ENCODE data around the gene AHDC1.

AHDC1 gene

GRCh38 chr1:27515626-27516025, 88.3 kb downstream of the AHDC1 start:
- no peak overlapping the region for H2AFZ ChIP-seq (ENCODE audit: low read length, unreplicated experiment)

GRCh38 chr1:27513958-27514357, 90.0 kb downstream of the AHDC1 start:
- no peak overlapping the region for H2AFZ ChIP-seq (ENCODE audit: low read length, unreplicated experiment)
- H3K4me1 ChIP-seq (ENCODE audit: control insufficient read depth, insufficient read depth, low read length, unreplicated experiment): no peaks in the 10 kb centered on the region

More at GRCh38 chr1:27515626-27516025, 88.3 kb downstream of the AHDC1 start:
- Histone ChIP-seq H3K36me3 (ENCODE audit: insufficient read depth, low read length) (no peaks in the 10 kb centered on the region), H3K4me3 (ENCODE audit: low read depth, low read length) (no peak overlapping the region), H3K79me2 (ENCODE audit: control insufficient read depth, insufficient read depth, low read length, unreplicated experiment) (no peaks in the 10 kb centered on the region), H3K4me1 (ENCODE audit: control insufficient read depth, insufficient read depth, low read length, unreplicated experiment) (no peaks in the 10 kb centered on the region), H3K27me3 (ENCODE audit: insufficient read depth, low read length) (no peaks in the 10 kb centered on the region), H3K27ac (ENCODE audit: low read depth, low read length) (no peak overlapping the region)

GRCh38 chr1:27513528-27513927, 90.4 kb downstream of the AHDC1 start:
- Histone ChIP-seq H3K4me1 (ENCODE audit: control insufficient read depth, insufficient read depth, low read length, unreplicated experiment) (no peaks in the 10 kb centered on the region), H3K27me3 (ENCODE audit: insufficient read depth, low read length) (no peaks in the 10 kb centered on the region), H3K36me3 (ENCODE audit: insufficient read depth, low read length) (no peaks in the 10 kb centered on the region), H3K79me2 (ENCODE audit: control insufficient read depth, insufficient read depth, low read length, unreplicated experiment) (no peaks in the 10 kb centered on the region), H3K27ac (ENCODE audit: low read depth, low read length) (no peak overlapping the region), H3K4me3 (ENCODE audit: low read depth, low read length) (no peak overlapping the region), H2AFZ (ENCODE audit: low read length, unreplicated experiment) (no peak overlapping the region)

More at GRCh38 chr1:27513958-27514357, 90.0 kb downstream of the AHDC1 start:
- Histone ChIP-seq H3K4me3 (ENCODE audit: low read depth, low read length) (no peak overlapping the region), H3K27me3 (ENCODE audit: insufficient read depth, low read length) (no peaks in the 10 kb centered on the region), H3K79me2 (ENCODE audit: control insufficient read depth, insufficient read depth, low read length, unreplicated experiment) (no peaks in the 10 kb centered on the region), H3K27ac (ENCODE audit: low read depth, low read length) (no peak overlapping the region), H3K36me3 (ENCODE audit: insufficient read depth, low read length) (no peaks in the 10 kb centered on the region)

DNA sequence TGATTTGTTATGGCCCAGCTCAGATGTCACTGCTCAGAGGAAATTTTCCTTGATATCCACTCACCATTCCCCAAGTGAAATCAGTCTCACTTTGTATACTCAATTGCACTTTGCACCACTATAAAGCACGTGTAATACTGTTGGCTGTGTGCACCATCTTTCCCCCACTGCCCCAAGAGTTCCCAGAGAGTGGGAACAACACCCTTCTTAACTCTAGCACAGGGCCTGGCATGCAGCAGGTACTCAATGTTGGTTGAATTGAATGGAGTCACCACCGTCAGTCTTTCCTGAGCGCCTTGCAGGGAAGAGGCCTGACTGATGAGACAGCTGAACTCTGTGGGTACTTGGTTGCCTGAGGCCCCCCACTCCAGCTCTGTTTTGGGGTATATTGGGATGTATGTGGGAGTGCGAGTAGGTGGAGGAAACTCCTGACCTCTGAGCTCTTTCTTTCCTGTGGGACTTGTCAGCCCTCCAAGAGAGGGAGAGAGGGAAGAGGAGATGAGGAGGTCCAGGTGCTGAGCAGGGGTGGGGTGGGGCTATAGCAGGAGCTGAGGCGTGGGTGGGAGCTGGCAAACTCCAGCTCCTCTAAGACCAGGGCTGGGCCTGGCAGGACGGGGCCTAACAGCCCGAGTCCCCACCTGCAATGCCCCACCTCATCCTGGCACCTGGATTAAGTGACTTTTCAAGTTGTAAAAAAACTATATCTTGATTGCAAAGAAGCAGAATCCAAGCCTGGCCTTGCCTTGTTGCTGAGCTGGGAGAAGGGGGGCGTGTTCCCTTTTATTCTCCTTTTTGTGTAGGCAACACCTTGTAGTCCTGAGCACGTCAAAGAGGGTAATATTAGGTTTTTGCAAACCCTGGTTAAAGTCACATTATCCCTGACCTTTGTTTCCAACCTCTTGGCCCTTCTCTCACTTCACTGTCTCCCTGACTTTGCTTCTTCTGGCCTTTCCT, 94.5 kb downstream of the AHDC1 start:
- no peak overlapping the region for H3K27ac ChIP-seq (ENCODE audit: low read depth, low read length)
- H3K79me2 ChIP-seq (ENCODE audit: control insufficient read depth, insufficient read depth, low read length, unreplicated experiment): no peaks in the 10 kb centered on the region
- no peak overlapping the region for H2AFZ ChIP-seq (ENCODE audit: low read length, unreplicated experiment)
- no peak overlapping the region for H3K4me3 ChIP-seq (ENCODE audit: low read depth, low read length)
- peaks cover 5% of the 10 kb centered on the region for H3K4me1 ChIP-seq (ENCODE audit: control insufficient read depth, insufficient read depth, low read length, unreplicated experiment)
- no peaks in the 10 kb centered on the region for H3K36me3 ChIP-seq (ENCODE audit: insufficient read depth, low read length)
- no peaks in the 10 kb centered on the region for H3K27me3 ChIP-seq (ENCODE audit: insufficient read depth, low read length)

DNA sequence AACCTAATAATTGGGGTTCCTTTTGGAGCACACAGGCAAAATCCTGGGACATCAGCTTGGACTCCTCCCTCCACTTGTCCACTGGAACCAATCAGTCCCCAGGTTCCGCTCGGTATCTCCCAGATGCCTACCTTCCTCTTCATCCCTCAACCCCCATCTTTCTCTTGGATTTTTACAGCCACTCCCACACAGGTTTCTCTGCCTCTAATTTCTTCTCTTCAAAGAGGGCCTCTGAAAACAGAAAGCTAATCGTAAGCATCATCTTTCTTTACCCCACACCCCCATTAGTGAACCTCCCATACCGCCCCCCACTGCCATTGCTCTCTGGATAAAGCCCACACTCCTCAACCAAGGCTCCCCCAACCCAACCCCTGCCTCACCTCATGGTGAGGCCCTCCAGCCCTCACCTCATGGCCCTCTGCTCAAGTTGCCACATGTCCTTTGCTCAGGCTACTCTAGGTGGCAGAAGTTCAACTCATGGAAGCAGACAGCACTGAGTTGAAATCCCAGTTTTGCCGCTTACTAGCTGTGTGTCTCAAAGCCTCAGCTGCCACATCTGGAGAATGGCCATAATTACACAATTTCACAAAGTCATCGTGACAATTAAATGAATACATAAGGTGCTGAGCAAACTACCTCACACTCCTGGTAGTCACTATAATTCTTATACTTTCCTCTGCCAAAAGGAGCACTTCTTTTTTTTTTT, 95.8 kb downstream of the AHDC1 start:
- H2AFZ ChIP-seq (ENCODE audit: low read length, unreplicated experiment): no peak overlapping the region
- no peak overlapping the region for H3K4me3 ChIP-seq (ENCODE audit: low read depth, low read length)
- H3K4me1 ChIP-seq (ENCODE audit: control insufficient read depth, insufficient read depth, low read length, unreplicated experiment): peaks cover 14% of the 10 kb centered on the region
- no peak overlapping the region for H3K27ac ChIP-seq (ENCODE audit: low read depth, low read length)
- no peaks in the 10 kb centered on the region for H3K27me3 ChIP-seq (ENCODE audit: insufficient read depth, low read length)
- no peaks in the 10 kb centered on the region for H3K79me2 ChIP-seq (ENCODE audit: control insufficient read depth, insufficient read depth, low read length, unreplicated experiment)
- H3K36me3 ChIP-seq (ENCODE audit: insufficient read depth, low read length): no peaks in the 10 kb centered on the region

DNA sequence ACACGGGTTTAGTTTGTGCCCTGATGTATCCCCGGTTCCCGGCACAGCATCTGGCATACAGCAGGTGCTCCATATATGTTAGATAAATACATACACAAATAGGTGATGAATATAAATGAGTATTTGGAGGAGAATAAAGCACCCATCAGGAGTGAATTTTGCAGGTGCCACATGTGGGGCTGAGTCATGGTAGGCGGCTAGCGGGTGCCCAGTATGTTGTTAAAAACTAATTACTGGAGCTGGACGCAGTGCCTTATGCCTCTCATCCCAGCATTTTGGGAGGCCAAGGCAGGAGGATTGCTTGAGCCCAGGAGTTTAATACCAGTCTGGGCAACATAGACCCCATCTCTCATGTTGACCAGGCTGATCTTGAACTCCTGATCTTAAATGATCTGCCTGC, 97.2 kb downstream of the AHDC1 start:
- H3K36me3 ChIP-seq (ENCODE audit: insufficient read depth, low read length): no peaks in the 10 kb centered on the region
- no peak overlapping the region for H2AFZ ChIP-seq (ENCODE audit: low read length, unreplicated experiment)
- no peak overlapping the region for H3K27ac ChIP-seq (ENCODE audit: low read depth, low read length)
- no peaks in the 10 kb centered on the region for H3K27me3 ChIP-seq (ENCODE audit: insufficient read depth, low read length)
- peaks cover 14% of the 10 kb centered on the region for H3K4me1 ChIP-seq (ENCODE audit: control insufficient read depth, insufficient read depth, low read length, unreplicated experiment)
- H3K79me2 ChIP-seq (ENCODE audit: control insufficient read depth, insufficient read depth, low read length, unreplicated experiment): no peaks in the 10 kb centered on the region
- H3K4me3 ChIP-seq (ENCODE audit: low read depth, low read length): no peak overlapping the region

GRCh38 chr1:27505420-27505680, 98.6 kb downstream of the AHDC1 start:
- Histone ChIP-seq H3K79me2 (ENCODE audit: control insufficient read depth, insufficient read depth, low read length, unreplicated experiment) (no peaks in the 10 kb centered on the region), H3K36me3 (ENCODE audit: insufficient read depth, low read length) (no peaks in the 10 kb centered on the region), H3K4me1 (ENCODE audit: control insufficient read depth, insufficient read depth, low read length, unreplicated experiment) (peaks cover 14% of the 10 kb centered on the region), H3K27ac (ENCODE audit: low read depth, low read length) (no peak overlapping the region), H2AFZ (ENCODE audit: low read length, unreplicated experiment) (no peak overlapping the region), H3K27me3 (ENCODE audit: insufficient read depth, low read length) (no peaks in the 10 kb centered on the region), H3K4me3 (ENCODE audit: low read depth, low read length) (no peak overlapping the region)

DNA sequence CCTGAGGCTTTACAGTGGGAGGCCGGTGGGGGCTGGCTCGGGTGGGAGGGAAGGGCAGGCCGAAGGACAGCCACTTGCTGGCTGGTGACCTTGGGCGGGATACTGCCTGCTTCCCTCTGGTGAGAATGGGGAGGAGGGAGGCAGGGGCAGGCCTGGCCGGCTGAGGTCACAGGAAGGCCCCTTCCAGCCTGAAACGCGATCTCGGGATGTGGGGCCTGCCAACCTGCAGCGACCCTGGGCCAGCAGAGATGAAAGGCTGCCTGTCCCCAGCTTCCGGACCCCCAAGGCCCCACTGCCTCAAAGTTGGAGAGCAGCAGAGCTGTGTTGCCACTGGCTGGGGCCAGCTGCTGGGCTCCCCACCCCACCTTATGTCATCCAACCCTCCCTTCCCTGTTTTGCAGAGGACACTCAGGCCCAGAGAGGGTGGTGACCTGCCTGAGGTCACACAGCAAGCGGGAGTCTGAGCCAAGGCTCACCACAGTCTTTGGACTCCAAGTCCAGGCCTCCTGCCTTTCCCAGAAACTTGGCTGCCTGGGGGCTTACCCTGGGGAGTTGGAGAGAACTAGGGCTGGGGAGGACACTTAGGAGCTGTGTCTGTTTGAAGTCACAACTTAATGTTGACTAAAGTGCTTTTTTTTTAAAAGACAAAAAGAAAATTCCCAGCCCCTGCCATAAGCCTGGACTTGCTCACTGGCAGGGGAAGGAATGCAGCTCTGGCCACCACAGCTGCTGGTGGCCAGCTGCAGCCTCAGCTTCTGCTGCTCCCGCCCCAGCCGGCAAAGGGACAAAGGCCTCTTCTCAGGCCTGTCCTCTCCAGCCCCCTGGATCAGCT, 99.1 kb downstream of the AHDC1 start:
- Histone ChIP-seq H3K36me3 (ENCODE audit: insufficient read depth, low read length) (no peaks in the 10 kb centered on the region), H3K4me3 (ENCODE audit: low read depth, low read length) (no peak overlapping the region), H3K4me1 (ENCODE audit: control insufficient read depth, insufficient read depth, low read length, unreplicated experiment) (peaks cover 14% of the 10 kb centered on the region), H2AFZ (ENCODE audit: low read length, unreplicated experiment) (peak overlapping the region; percentile 91), H3K27ac (ENCODE audit: low read depth, low read length) (no peak overlapping the region), H3K27me3 (ENCODE audit: insufficient read depth, low read length) (no peaks in the 10 kb centered on the region), H3K79me2 (ENCODE audit: control insufficient read depth, insufficient read depth, low read length, unreplicated experiment) (no peaks in the 10 kb centered on the region)

GRCh38 chr1:27503844-27504587, 99.9 kb downstream of the AHDC1 start:
- Histone ChIP-seq H3K27me3 (ENCODE audit: insufficient read depth, low read length) (no peaks in the 10 kb centered on the region), H3K4me3 (ENCODE audit: low read depth, low read length) (peak overlapping the region; percentile 14; the same call in 1 of the 2 replicates), H3K36me3 (ENCODE audit: insufficient read depth, low read length) (no peaks in the 10 kb centered on the region), H3K4me1 (ENCODE audit: control insufficient read depth, insufficient read depth, low read length, unreplicated experiment) (peaks cover 14% of the 10 kb centered on the region), H3K79me2 (ENCODE audit: control insufficient read depth, insufficient read depth, low read length, unreplicated experiment) (no peaks in the 10 kb centered on the region), H2AFZ (ENCODE audit: low read length, unreplicated experiment) (peak overlapping the region; percentile 87), H3K27ac (ENCODE audit: low read depth, low read length) (peak overlapping the region; percentile 27)

GRCh38 chr1:27503033-27503432, 100.9 kb downstream of the AHDC1 start:
- no peaks in the 10 kb centered on the region for H3K36me3 ChIP-seq (ENCODE audit: insufficient read depth, low read length)
- no peaks in the 10 kb centered on the region for H3K27me3 ChIP-seq (ENCODE audit: insufficient read depth, low read length)
- no peaks in the 10 kb centered on the region for H3K79me2 ChIP-seq (ENCODE audit: control insufficient read depth, insufficient read depth, low read length, unreplicated experiment)
- peaks cover 14% of the 10 kb centered on the region for H3K4me1 ChIP-seq (ENCODE audit: control insufficient read depth, insufficient read depth, low read length, unreplicated experiment)
- no peak overlapping the region for H3K4me3 ChIP-seq (ENCODE audit: low read depth, low read length)
- H3K27ac ChIP-seq (ENCODE audit: low read depth, low read length): no peak overlapping the region
- no peak overlapping the region for H2AFZ ChIP-seq (ENCODE audit: low read length, unreplicated experiment)

Measured in ACC112 (cell line).